Smooth muscle cell (in vitro differentiated cells): ENCODE results near the gene CLDN19. TPM values are rescaled to one million over a fixed set of nuclear protein-coding genes. Genes with fewer than 3 reads are reported as not detected.

Experiments
- DNase-seq: peaks from one replicate; lab custom pipeline; 2025; ENCODE audit not compliant: unreplicated experiment; lab: John Stamatoyannopoulos, UW
- H2AFZ ChIP-seq: fragments of 200-600 bp; sonication (generic); 2 replicates; pipeline ENCODE4 v1.6.0; 2016; ENCODE audit warnings: antibody characterized with exemption, low read depth, mild to moderate bottlenecking
- H3F3A ChIP-seq: fragments of 200-600 bp; sonication (generic); 2 replicates; pipeline ENCODE4 v1.6.0; 2017; ENCODE audit warnings: antibody characterized with exemption, low read depth
- H3K27ac ChIP-seq: fragments of 200-600 bp; sonication (generic); 2 replicates; pipeline ENCODE4 v1.5.1; 2016; ENCODE audit warnings: low read depth, mild to moderate bottlenecking
- H3K27me3 ChIP-seq: fragments of 200-600 bp; sonication (generic); 2 replicates; pipeline ENCODE4 v1.6.1; 2016; ENCODE audit warnings: low read depth, mild to moderate bottlenecking
- H3K36me3 ChIP-seq: fragments of 200-600 bp; sonication (generic); 2 replicates; pipeline ENCODE4 v1.5.1; 2016; ENCODE audit warnings: low read depth
- H3K4me1 ChIP-seq: fragments of 200-600 bp; sonication (generic); 2 replicates; pipeline ENCODE4 v1.5.1; 2016; ENCODE audit warnings: low read depth
- H3K4me2 ChIP-seq: fragments of 200-600 bp; sonication (generic); 2 replicates; pipeline ENCODE4 v1.6.0; 2016; ENCODE audit warnings: mild to moderate bottlenecking
- H3K4me3 ChIP-seq: fragments of 200-600 bp; sonication (generic); 2 replicates; pipeline ENCODE4 v1.5.1; 2016; ENCODE audit warnings: mild to moderate bottlenecking
- H3K79me2 ChIP-seq: fragments of 200-600 bp; sonication (generic); 2 replicates; pipeline ENCODE4 v1.6.0; 2016; ENCODE audit warnings: low read depth, mild to moderate bottlenecking
- H3K9ac ChIP-seq: fragments of 200-600 bp; sonication (generic); 2 replicates; pipeline ENCODE4 v1.6.0; 2016; ENCODE audit warnings: low read depth
- H3K9me3 ChIP-seq: fragments of 200-600 bp; sonication (generic); replicated peaks from 2 replicates; pipeline ENCODE4 v1.5.1; 2016; ENCODE audit warnings: low read depth
- H4K20me1 ChIP-seq: fragments of 200-600 bp; sonication (generic); 2 replicates; pipeline ENCODE4 v1.6.0; 2016; ENCODE audit warnings: low read depth
- WGBS: methylation state at CpG from one replicate; pipeline ENCODE4 v1.1.7; 2016; ENCODE audit warnings: low lambda C conversion rate; 5-methylcytosine and 5-hydroxymethylcytosine counted together
- polyA plus RNA-seq: library from polyadenylated mRNA; unstranded; fragments of >200 nt; fragmentation: Nextera tagmentation; extraction: Ambion mirVana; gene quantifications from 2 replicates; pipeline ENCODE4 v1.2.1, GENCODE V29; 2016
- total RNA-seq: library from RNA; depleted of rRNA; stranded (reverse); fragments of >200 nt; gene quantifications from 2 replicates; pipeline ENCODE4 v1.2.3, GENCODE V29; 2014
- TF ChIP-seq, protein P1 (sequence below): fragments of 200-600 bp; sonication (generic); IDR thresholded peaks from 2 replicates; pipeline ENCODE4 v1.5.1; 2017; ENCODE audit warnings: borderline replicate concordance, mild to moderate bottlenecking, antibody characterized with exemption; ENCODE audit not compliant: insufficient read depth, poor library complexity, severe bottlenecking

CLDN19 gene
- total and polyA plus RNA-seq, 2 experiments from 2014 or later, result 0.67 to 2.4 TPM

- no peak for DNase-seq
- no peak overlapping the region for H3K4me3 ChIP-seq
- no peaks in the 10 kb centered on the region for H3K9me3 ChIP-seq
- H3K4me2 ChIP-seq, result no peak overlapping the region
- no peak overlapping the region for H3K27ac ChIP-seq
- H2AFZ ChIP-seq, result no peak overlapping the region
- peaks cover 22% of the 10 kb centered on the region for H3K36me3 ChIP-seq
- H4K20me1 ChIP-seq, result peaks cover 56% of the 10 kb centered on the region
- H3K9ac ChIP-seq, result no peak overlapping the region
- no peaks in the 10 kb centered on the region for H3K79me2 ChIP-seq
- H3K4me1 ChIP-seq, result no peaks in the 10 kb centered on the region
- TF ChIP-seq, protein P1, sequence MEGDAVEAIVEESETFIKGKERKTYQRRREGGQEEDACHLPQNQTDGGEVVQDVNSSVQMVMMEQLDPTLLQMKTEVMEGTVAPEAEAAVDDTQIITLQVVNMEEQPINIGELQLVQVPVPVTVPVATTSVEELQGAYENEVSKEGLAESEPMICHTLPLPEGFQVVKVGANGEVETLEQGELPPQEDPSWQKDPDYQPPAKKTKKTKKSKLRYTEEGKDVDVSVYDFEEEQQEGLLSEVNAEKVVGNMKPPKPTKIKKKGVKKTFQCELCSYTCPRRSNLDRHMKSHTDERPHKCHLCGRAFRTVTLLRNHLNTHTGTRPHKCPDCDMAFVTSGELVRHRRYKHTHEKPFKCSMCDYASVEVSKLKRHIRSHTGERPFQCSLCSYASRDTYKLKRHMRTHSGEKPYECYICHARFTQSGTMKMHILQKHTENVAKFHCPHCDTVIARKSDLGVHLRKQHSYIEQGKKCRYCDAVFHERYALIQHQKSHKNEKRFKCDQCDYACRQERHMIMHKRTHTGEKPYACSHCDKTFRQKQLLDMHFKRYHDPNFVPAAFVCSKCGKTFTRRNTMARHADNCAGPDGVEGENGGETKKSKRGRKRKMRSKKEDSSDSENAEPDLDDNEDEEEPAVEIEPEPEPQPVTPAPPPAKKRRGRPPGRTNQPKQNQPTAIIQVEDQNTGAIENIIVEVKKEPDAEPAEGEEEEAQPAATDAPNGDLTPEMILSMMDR, result no peak
- H3K27me3 ChIP-seq, result no peaks in the 10 kb centered on the region
- 98% methylated on average over 12 of the region's 12 CpGs for WGBS
- peaks cover 15% of the 10 kb centered on the region for H3F3A ChIP-seq
These were observed 10.0 kb upstream of the CLDN19 start for GRCh38 chr1:42750041-42750440.

DNA sequence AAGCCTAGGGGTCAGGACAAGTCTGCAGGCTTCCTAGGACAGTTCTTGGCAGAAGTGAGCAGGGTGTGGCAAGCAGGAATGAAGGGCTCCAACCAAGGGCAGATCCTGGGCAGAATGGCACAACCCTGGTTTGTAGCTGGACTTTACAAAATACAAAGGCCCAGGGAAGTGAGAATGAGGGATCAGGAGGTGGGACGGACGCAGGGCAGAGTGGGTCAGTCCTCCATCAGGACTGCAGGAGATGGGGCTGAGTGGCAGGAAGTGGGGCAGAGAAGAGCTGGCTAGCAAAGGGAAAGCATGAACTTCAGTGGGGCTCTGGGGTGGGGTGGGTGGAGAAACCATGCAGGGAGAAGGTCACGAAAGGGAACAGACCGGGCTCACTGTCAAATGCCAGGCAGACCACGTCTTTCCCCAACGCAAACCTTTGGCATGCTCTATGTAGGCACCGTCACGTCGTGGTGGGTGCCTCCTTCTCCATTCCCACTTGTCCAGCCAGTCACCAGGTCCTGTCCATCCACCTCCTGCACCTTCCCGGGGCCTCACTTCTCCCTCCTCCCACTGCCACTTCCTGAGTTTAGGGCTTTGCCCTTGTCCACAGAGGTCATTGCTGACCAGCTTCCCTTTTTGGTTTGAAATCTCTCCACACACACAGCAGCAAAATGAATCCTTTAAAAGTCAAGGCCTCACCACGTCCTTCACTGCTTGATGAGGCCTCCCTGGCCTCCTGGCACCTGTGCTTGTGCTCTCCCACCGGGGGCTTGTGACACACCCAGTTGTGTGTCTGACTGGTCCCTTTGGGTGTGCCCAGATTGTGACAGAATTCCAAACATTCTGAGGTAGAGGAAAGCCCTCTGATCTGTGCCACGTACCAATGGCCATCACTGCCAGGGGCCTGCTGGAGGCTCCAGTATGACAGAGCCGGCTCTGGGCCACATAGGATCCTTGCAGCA is 8.7 kb upstream of the CLDN19 start:
- Histone ChIP-seq H3K27ac (no peak overlapping the region), H3K36me3 (peaks cover 22% of the 10 kb centered on the region), H3K9ac (no peak overlapping the region), H3K4me1 (no peaks in the 10 kb centered on the region), H3K4me2 (no peak overlapping the region), H2AFZ (no peak overlapping the region), H3K4me3 (no peak overlapping the region), H3F3A (peaks cover 20% of the 10 kb centered on the region), H3K9me3 (no peaks in the 10 kb centered on the region), H3K27me3 (no peaks in the 10 kb centered on the region), H3K79me2 (no peaks in the 10 kb centered on the region), H4K20me1 (peaks cover 55% of the 10 kb centered on the region)
- TF ChIP-seq, protein P1, result no peak
- 96% methylated on average over 14 of the region's 14 CpGs for WGBS
- no peak for DNase-seq

DNA sequence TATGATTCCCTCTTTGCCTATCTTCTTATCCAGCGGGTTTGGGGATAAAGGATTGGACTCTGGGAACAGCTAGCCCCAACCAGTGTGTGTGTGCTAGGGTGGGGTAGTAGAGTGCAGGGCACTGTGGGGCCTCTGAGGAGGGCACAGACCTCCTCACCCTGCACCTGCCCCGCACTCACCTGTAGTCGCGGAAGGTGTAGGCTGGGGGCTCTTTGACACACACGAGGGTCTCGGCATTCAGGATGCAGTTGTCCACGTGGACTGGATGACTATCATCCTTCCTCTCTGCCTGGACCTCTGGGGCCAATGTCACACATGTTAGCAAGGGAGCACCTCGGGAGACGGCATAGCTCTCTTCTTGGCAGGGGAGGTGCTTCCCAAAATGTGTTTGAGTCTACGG is 8.0 kb upstream of the CLDN19 start:
- Histone ChIP-seq H3K9ac (no peak overlapping the region), H3K36me3 (peaks cover 18% of the 10 kb centered on the region), H3K27ac (no peak overlapping the region), H2AFZ (no peak overlapping the region), H3K4me1 (no peaks in the 10 kb centered on the region), H3K9me3 (no peaks in the 10 kb centered on the region), H3F3A (peaks cover 23% of the 10 kb centered on the region), H3K27me3 (no peaks in the 10 kb centered on the region), H3K4me3 (no peak overlapping the region), H3K4me2 (no peak overlapping the region), H3K79me2 (no peaks in the 10 kb centered on the region), H4K20me1 (peaks cover 47% of the 10 kb centered on the region)
- DNase-seq, result no peak
- 96% methylated on average over 10 of the region's 10 CpGs for WGBS
- TF ChIP-seq, protein P1, result no peak
